ENCODE data around the gene DUSP22.
"Not testable (repeated sequence)": the region's sequence is repeated elsewhere in the genome, so short reads cannot be mapped to it uniquely, and the experiment has no call there.

DUSP22 gene

GRCh38 chr6:325161-325860 is 33.0 kb downstream of the DUSP22 start:
- not testable (repeated sequence) for DNase-seq (ENCODE audit: low spot score)

- DNase-seq (ENCODE audit: low spot score): not testable (repeated sequence)
Observed at GRCh38 chr6:326066-326465, 33.8 kb downstream of the DUSP22 start.

GRCh38 chr6:326896-327537 is 34.7 kb downstream of the DUSP22 start:
- DNase-seq (ENCODE audit: low spot score): no peak

GRCh38 chr6:327538-328116 is 35.3 kb downstream of the DUSP22 start:
- DNase-seq (ENCODE audit: low spot score): no peak

GRCh38 chr6:328136-328670 is 35.9 kb downstream of the DUSP22 start:
- DNase-seq (ENCODE audit: low spot score): no peak

GRCh38 chr6:328924-329323 is 36.6 kb downstream of the DUSP22 start:
- DNase-seq (ENCODE audit: low spot score): no peak

GRCh38 chr6:329888-330691 is 37.8 kb downstream of the DUSP22 start:
- DNase-seq (ENCODE audit: low spot score): no peak

GRCh38 chr6:330948-331347 is 38.7 kb downstream of the DUSP22 start:
- no peak for DNase-seq (ENCODE audit: low spot score)

GRCh38 chr6:331622-332521 is 39.6 kb downstream of the DUSP22 start:
- DNase-seq (ENCODE audit: low spot score): no peak

- no peak for DNase-seq (ENCODE audit: low spot score)
Observed at GRCh38 chr6:332671-333070, 40.4 kb downstream of the DUSP22 start.

- no peak for DNase-seq (ENCODE audit: low spot score)
Observed at GRCh38 chr6:333379-334002, 41.2 kb downstream of the DUSP22 start.

- DNase-seq (ENCODE audit: low spot score): no peak
Observed at GRCh38 chr6:334536-335510, 42.5 kb downstream of the DUSP22 start.

- no peak for DNase-seq (ENCODE audit: low spot score)
Observed at GRCh38 chr6:335572-335971, 43.3 kb downstream of the DUSP22 start.

GRCh38 chr6:336159-337114 is 44.1 kb downstream of the DUSP22 start:
- no peak for DNase-seq (ENCODE audit: low spot score)

GRCh38 chr6:337805-338368 is 45.6 kb downstream of the DUSP22 start:
- no peak for DNase-seq (ENCODE audit: low spot score)

GRCh38 chr6:338815-339262 is 46.6 kb downstream of the DUSP22 start:
- no peak for DNase-seq (ENCODE audit: low spot score)

- DNase-seq (ENCODE audit: low spot score): no peak
Observed at GRCh38 chr6:339480-339879, 47.2 kb downstream of the DUSP22 start.

Measured in putamen (tissue), 1 donor.